ENCODE results near the gene SKAP1. TPM values are rescaled to one million over a fixed set of nuclear protein-coding genes. Genes with fewer than 3 reads are reported as not detected.

SKAP1 gene
- total RNA-seq, 4 donors from 2014 or later: 1.1 to 12.1 (median 1.8) TPM; not detected in 1

DNA sequence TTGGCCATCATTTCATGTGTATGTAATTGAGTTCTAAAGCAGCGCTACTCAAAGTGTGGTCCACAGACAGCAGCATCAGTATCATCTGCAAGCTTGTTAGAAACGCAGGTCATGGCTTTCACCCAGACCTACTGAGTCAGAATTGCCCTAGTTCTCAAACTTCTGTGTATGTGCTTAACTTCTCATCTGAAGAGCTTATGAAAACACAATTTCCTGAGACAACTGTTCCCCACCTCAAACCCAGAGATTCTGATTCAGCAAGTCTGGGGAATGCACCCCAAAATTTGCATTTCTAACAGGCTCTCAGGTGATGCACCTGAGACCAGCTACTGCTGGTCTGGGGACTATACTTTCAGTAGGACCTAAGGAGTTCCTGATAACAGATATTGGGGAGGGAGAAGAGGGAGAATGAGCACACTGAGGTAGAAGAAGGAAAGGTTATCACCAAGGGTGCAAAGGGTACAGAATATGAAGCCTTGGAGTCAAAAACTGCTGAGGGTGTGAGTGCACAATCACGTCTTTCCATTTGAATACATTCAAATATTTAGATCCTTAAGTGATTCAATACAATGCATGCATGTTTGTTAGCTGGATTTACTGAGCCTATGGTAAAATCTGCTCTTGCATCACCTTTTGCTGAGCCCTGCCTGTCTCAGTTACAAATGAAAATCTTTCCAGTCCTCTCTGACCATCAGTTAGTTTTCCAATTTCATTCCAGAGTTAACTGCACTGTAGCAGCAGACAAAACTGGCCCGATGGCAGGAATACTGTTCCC is 29.2 kb upstream of the SKAP1 start:
- Histone ChIP-seq H3K27me3 (peaks cover 32% of the 10 kb centered on the region), H3K4me3 (no peak overlapping the region)

DNA sequence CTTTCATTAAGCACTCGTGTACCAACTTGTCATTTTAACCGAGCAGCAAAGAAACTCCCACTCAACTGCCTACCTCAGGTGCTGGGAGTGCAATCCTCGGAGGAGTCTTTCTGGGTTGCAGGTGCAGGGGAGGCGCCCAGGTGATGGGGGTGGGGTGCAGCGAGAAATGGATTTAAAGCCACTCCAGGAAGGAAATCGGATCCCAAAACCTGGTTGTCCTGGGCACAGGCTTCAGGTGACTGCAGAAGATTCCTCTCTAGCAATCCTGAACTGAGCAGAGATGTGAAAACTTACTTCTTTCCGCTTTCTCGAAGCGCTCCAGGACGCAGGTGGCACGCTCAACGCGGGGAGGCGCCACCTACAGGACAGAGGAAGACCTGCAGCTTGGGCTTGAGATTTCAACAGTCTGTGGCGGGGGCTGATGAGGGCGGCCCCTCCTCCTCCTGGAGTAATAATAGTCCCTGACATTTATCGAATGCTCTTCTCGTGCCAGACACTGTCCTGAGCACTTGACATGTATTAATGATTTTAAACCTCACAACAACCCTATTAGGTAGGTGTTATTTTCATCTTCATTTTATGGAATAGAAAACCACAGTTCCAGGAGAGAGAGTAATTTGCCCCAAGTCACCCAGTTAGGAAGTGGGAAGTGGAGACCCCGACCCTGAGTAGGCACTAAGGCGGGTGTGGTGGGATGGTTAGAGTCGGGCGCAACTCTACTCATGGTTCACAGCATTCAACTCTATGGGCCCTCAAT is 27.2 kb upstream of the SKAP1 start:
- Histone ChIP-seq H3K27ac (no peak overlapping the region), H3K4me1 (peaks cover 0 to 9% (median 0%) of the 10 kb centered on the region in 3 donors), H3K36me3 (no peaks in the 10 kb centered on the region), H3K9me3 (peaks cover 0 to 17% (median 0%) of the 10 kb centered on the region in 3 donors), H3K4me3 (no peak overlapping the region), H3K27me3 (peaks cover 36% of the 10 kb centered on the region)
- TF ChIP-seq, protein P1, sequence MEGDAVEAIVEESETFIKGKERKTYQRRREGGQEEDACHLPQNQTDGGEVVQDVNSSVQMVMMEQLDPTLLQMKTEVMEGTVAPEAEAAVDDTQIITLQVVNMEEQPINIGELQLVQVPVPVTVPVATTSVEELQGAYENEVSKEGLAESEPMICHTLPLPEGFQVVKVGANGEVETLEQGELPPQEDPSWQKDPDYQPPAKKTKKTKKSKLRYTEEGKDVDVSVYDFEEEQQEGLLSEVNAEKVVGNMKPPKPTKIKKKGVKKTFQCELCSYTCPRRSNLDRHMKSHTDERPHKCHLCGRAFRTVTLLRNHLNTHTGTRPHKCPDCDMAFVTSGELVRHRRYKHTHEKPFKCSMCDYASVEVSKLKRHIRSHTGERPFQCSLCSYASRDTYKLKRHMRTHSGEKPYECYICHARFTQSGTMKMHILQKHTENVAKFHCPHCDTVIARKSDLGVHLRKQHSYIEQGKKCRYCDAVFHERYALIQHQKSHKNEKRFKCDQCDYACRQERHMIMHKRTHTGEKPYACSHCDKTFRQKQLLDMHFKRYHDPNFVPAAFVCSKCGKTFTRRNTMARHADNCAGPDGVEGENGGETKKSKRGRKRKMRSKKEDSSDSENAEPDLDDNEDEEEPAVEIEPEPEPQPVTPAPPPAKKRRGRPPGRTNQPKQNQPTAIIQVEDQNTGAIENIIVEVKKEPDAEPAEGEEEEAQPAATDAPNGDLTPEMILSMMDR (IDR thresholded peaks at IDR 0.05): peak; percentile 74 to 90 (median 80)
- TF ChIP-seq POLR2A (IDR thresholded peaks at IDR 0.05) (no peak), POLR2AphosphoS5 (IDR thresholded peaks at IDR 0.05) (no peak)
- WGBS, 2 donors (ENCODE audit: low coverage in 1 of 2): 15 to 71% methylated on average over 2 to 18 of the region's 22 CpGs
- ATAC-seq: peak; percentile 76

More for the DNA sequence above, 29.2 kb upstream of the SKAP1 start:
- Histone ChIP-seq H3K27ac (no peak overlapping the region), H3K4me1 (peaks cover 0 to 9% (median 0%) of the 10 kb centered on the region in 3 donors), H3K9me3 (peaks cover 0 to 12% (median 0%) of the 10 kb centered on the region in 3 donors), H3K36me3 (no peaks in the 10 kb centered on the region)
- no peak for TF ChIP-seq POLR2A (IDR thresholded peaks at IDR 0.05)
- no peak for TF ChIP-seq POLR2AphosphoS5 (IDR thresholded peaks at IDR 0.05)
- TF ChIP-seq EP300 (IDR thresholded peaks at IDR 0.05): no peak
- TF ChIP-seq, protein P1 (IDR thresholded peaks at IDR 0.05): no peak
- ATAC-seq: no peak
- WGBS, 2 donors (ENCODE audit: low coverage in 1 of 2): 82 to 100% methylated on average over 4 of the region's 4 CpGs

DNA sequence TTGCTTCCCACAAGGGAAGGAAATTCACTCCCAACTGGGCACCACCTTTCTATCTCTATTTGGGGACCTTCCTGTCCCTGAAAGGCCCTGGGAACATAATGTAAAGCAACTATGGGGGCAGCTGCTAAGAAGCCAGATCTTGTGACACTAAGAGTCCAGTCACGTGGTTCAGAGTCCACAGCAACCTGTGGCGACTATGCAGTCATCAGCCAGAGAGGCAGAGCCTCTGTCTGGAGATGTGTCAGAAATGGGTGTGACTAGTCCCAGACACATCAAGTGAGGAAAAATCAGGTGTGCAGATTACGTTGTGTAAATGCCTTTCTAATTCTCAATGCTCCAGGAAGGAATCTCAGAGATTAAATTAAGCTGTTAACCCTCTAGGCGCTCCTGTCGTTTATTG is 26.6 kb upstream of the SKAP1 start:
- Histone ChIP-seq H3K27ac (no peak overlapping the region), H3K27me3 (peaks cover 41% of the 10 kb centered on the region), H3K36me3 (no peaks in the 10 kb centered on the region), H3K4me1 (peaks cover 0 to 9% (median 0%) of the 10 kb centered on the region in 3 donors), H3K9me3 (peaks cover 0 to 17% (median 0%) of the 10 kb centered on the region in 3 donors), H3K4me3 (no peak overlapping the region)
- WGBS, 2 donors (ENCODE audit: low coverage in 1 of 2): 25 to 47% methylated on average over 3 to 5 of the region's 5 CpGs
- TF ChIP-seq, protein P1 (IDR thresholded peaks at IDR 0.05): no peak
- TF ChIP-seq EP300 (IDR thresholded peaks at IDR 0.05) (no peak), POLR2AphosphoS5 (IDR thresholded peaks at IDR 0.05) (no peak)
- ATAC-seq: no peak

DNA sequence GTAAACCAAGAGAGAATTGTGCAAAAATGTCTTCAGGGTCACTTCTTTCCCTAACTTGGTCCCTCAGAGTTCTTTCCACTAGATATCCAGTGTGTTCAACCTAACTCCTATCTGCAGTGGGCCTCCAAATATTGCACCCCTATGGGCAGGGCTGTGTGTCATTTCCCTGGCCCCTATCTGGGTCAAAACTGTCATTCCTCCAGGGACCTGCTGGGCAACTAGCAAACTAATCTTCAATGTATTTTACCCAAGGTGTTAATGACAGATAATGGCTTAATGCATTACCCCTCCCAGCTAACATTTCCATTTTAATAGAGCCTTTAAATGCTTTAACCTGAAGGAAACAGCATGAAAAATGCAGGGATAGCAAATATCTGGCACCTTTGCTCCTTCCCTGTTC is 25.8 kb upstream of the SKAP1 start:
- no peak overlapping the region for H3K27ac ChIP-seq
- H3K27me3 ChIP-seq: peaks cover 41% of the 10 kb centered on the region
- H3K4me3 ChIP-seq: no peak overlapping the region
- H3K36me3 ChIP-seq: no peaks in the 10 kb centered on the region
- peaks cover 0 to 9% (median 0%) of the 10 kb centered on the region in 3 donors for H3K4me1 ChIP-seq
- TF ChIP-seq POLR2A (IDR thresholded peaks at IDR 0.05) (no peak), EP300 (IDR thresholded peaks at IDR 0.05) (no peak), POLR2AphosphoS5 (IDR thresholded peaks at IDR 0.05) (no peak)
- TF ChIP-seq, protein P1 (IDR thresholded peaks at IDR 0.05): no peak
- peaks cover 0 to 17% (median 0%) of the 10 kb centered on the region in 3 donors for H3K9me3 ChIP-seq
- no peak for ATAC-seq

Measured in gastroesophageal sphincter (tissue), 4 donors.